Measurements from ENCODE around the gene PPP4R2. TPM values are rescaled to one million over a fixed set of nuclear protein-coding genes. Genes with fewer than 3 reads are reported as not detected.

PPP4R2 gene
- total RNA-seq, 1 donor from 2014 or later, result 49.1 TPM

DNA sequence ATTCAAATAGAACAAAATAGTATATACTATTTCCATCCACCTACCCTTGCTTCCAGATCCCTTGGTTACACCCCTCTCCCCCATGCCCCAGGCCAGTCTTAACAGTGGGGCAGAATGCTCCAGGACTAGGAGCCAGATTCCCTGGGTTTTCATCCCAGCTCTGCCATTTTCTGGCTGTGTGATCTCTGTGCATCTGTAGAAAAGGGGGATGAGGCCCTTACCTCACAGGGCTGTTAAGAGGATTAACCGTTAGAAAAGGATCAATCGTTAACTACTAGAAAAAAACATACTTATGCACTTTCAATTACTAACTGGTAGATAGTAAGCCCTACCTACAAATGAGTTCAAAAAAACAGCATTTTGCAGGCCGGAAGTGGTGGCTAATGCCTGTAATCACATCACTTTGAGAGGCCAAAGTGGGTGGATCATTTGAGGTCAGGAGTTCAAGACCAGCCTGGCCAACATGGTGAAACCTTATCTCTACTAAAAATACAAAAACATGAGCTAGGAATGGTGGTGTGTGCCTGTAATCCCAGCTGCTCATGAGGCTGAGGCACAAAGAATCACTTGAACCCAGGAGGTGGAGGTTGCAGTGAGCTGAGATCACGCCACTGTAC is 76.6 kb downstream of the PPP4R2 start:
- H3K4me1 ChIP-seq (ENCODE audit: control insufficient read depth in 3 of 3, insufficient read depth in 3 of 3, low read length in 3 of 3), result peaks cover 3 to 7% (median 6%) of the 10 kb centered on the region in 3 donors
- H3K27ac ChIP-seq (ENCODE audit: low read depth, low read length), result no peak overlapping the region
- no peaks in the 10 kb centered on the region for H3K9me3 ChIP-seq (ENCODE audit: control insufficient read depth in 3 of 3, low read length in 3 of 3)
- H3K9ac ChIP-seq (ENCODE audit: low read depth in 1 of 3, low read length in 3 of 3), result no peak overlapping the region
- H3K36me3 ChIP-seq (ENCODE audit: control insufficient read depth in 3 of 3, insufficient read depth in 3 of 3, low read length in 3 of 3), result no peaks in the 10 kb centered on the region
- H3K4me3 ChIP-seq (ENCODE audit: low read length in 3 of 3), result no peak overlapping the region
- H3K27me3 ChIP-seq (ENCODE audit: control insufficient read depth in 3 of 3, insufficient read depth in 3 of 3, low read length in 3 of 3), result no peaks in the 10 kb centered on the region

DNA sequence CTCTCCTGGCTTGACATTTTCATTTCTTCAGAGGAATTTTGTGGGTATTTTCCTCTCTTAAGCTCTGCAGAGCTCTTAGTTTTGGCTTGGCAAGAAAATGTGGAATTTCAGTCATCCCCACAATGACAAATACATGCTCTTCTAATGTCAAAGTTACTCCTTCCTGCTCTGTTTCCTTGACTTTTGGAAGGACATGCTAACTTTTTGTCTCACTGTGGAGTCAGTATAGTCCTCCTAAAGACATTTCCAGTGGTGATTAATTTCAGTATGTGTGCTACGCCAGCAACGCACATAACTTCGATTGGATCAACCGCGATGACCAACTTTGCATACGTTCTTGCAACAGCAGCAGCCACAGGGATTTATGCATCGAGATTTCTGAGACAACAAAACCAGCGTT is 78.2 kb downstream of the PPP4R2 start:
- Histone ChIP-seq H3K9ac (ENCODE audit: low read depth in 1 of 3, low read length in 3 of 3) (no peak overlapping the region), H3K27me3 (ENCODE audit: control insufficient read depth in 3 of 3, insufficient read depth in 3 of 3, low read length in 3 of 3) (no peaks in the 10 kb centered on the region), H3K4me3 (ENCODE audit: low read length in 3 of 3) (no peak overlapping the region), H3K36me3 (ENCODE audit: control insufficient read depth in 3 of 3, insufficient read depth in 3 of 3, low read length in 3 of 3) (no peaks in the 10 kb centered on the region), H3K27ac (ENCODE audit: low read depth, low read length) (no peak overlapping the region), H3K4me1 (ENCODE audit: control insufficient read depth in 3 of 3, insufficient read depth in 3 of 3, low read length in 3 of 3) (peaks cover 3 to 7% (median 6%) of the 10 kb centered on the region in 3 donors), H3K9me3 (ENCODE audit: control insufficient read depth in 3 of 3, low read length in 3 of 3) (no peaks in the 10 kb centered on the region)

DNA sequence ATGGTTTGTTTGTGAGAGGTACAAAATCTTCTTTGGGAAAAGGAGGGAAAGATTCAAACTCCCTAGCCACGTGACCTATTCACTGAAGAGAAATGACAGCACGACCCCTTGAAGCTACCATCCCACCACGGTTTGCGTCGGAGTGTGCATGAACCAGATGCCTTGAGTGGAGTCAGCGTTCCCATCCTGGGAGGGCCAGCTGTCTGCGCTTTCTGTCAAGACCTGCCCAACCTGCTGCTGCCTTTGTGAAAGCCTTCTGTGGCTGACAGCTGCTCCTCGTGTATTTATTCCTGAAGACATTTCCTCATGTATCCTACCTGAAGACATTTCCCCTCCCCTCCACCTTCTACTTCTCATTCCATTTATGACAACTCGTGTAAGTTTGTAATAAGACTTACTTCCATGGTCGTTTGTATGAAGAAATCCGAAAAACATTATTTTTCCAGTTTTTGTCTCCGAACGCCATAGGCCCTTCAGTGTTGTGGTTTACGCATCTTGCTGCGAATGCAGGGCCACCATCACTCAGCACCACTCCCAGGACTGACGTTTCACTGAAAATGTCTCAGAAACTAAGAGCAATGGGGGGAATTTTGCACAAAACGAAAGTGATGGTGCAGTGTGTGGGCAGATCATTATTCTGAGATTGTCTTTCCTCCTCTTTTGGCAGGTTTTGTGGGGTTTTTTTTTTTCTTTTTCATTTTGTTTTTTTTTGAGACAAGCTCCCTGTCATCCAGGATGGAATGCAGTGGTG is 83.8 kb downstream of the PPP4R2 start:
- Histone ChIP-seq H3K9me3 (ENCODE audit: control insufficient read depth in 3 of 3, low read length in 3 of 3) (no peaks in the 10 kb centered on the region), H3K9ac (ENCODE audit: low read depth in 1 of 3, low read length in 3 of 3) (no peak overlapping the region), H3K36me3 (ENCODE audit: control insufficient read depth in 3 of 3, insufficient read depth in 3 of 3, low read length in 3 of 3) (no peaks in the 10 kb centered on the region), H3K4me3 (ENCODE audit: low read length in 3 of 3) (no peak overlapping the region), H3K27me3 (ENCODE audit: control insufficient read depth in 3 of 3, insufficient read depth in 3 of 3, low read length in 3 of 3) (no peaks in the 10 kb centered on the region), H3K27ac (ENCODE audit: low read depth, low read length) (no peak overlapping the region), H3K4me1 (ENCODE audit: control insufficient read depth in 3 of 3, insufficient read depth in 3 of 3, low read length in 3 of 3) (no peaks in the 10 kb centered on the region)

DNA sequence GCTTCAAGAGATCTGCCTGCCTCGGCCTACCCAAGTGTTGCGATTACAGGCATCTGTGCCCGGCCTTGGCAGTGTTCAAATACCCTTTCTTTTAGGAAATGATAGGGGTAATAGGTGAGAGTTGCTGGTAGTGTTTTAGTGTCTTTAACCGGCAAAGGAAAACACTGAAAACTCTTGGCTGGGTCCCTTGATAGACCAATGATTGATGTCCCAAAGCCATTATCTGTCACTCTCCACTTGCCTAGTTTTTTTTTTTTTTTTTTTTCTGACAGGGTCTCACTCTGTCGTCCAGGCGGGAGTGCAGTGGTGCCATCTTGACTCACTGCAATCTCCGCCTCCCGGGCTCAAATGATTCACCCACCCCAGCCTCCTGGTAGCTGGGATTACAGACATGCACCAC is 84.5 kb downstream of the PPP4R2 start:
- Histone ChIP-seq H3K9ac (ENCODE audit: low read depth in 1 of 3, low read length in 3 of 3) (no peak overlapping the region), H3K27me3 (ENCODE audit: control insufficient read depth in 3 of 3, insufficient read depth in 3 of 3, low read length in 3 of 3) (no peaks in the 10 kb centered on the region), H3K27ac (ENCODE audit: low read depth, low read length) (no peak overlapping the region), H3K4me3 (ENCODE audit: low read length in 3 of 3) (no peak overlapping the region), H3K9me3 (ENCODE audit: control insufficient read depth in 3 of 3, low read length in 3 of 3) (no peaks in the 10 kb centered on the region), H3K36me3 (ENCODE audit: control insufficient read depth in 3 of 3, insufficient read depth in 3 of 3, low read length in 3 of 3) (no peaks in the 10 kb centered on the region), H3K4me1 (ENCODE audit: control insufficient read depth in 3 of 3, insufficient read depth in 3 of 3, low read length in 3 of 3) (no peaks in the 10 kb centered on the region)

DNA sequence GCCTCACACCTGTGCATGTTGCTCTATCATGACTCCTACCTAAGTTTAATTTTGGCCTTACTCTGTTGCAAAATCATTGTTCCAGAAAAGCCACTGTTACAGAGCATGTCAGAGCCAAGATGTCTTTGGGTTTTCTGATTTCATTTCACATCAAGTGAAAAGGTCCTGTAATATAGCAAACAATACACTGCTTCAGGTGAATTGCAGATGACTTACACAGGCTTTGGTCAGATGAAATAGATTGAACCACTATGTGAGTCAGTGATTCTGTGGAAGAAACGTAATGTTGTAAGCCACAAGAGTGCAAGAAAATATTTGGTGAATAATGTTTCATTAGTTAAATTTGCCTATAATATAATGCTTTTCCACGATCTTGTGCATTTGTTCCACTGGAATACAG is 87.6 kb downstream of the PPP4R2 start:
- H3K4me3 ChIP-seq (ENCODE audit: low read length in 3 of 3), result no peak overlapping the region
- H3K9ac ChIP-seq (ENCODE audit: low read depth in 1 of 3, low read length in 3 of 3), result no peak overlapping the region
- H3K36me3 ChIP-seq (ENCODE audit: control insufficient read depth in 3 of 3, insufficient read depth in 3 of 3, low read length in 3 of 3), result no peaks in the 10 kb centered on the region
- no peaks in the 10 kb centered on the region for H3K27me3 ChIP-seq (ENCODE audit: control insufficient read depth in 3 of 3, insufficient read depth in 3 of 3, low read length in 3 of 3)
- no peaks in the 10 kb centered on the region for H3K4me1 ChIP-seq (ENCODE audit: control insufficient read depth in 3 of 3, insufficient read depth in 3 of 3, low read length in 3 of 3)
- no peak overlapping the region for H3K27ac ChIP-seq (ENCODE audit: low read depth, low read length)
- H3K9me3 ChIP-seq (ENCODE audit: control insufficient read depth in 3 of 3, low read length in 3 of 3), result no peaks in the 10 kb centered on the region

DNA sequence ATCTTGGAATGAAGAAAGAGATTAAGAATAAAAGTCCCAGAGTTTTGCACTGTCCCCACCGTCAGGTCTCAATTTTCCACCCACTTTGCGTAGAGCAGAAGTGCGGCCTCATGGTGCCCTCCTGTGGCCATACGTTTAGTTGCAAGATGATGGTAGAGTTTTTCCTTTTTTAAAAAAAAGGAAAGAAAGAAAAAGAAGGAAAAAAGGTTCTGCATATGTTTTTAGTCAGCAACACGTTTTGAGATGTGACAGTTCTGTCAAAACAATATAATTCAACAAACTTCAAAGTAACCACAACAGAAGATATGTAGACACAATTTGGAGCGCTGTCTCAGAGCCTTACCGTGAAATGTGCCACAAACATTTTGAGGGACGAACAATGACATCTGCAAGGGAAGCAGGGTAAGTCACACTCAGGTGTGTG is 89.5 kb downstream of the PPP4R2 start:
- H3K4me1 ChIP-seq (ENCODE audit: control insufficient read depth in 3 of 3, insufficient read depth in 3 of 3, low read length in 3 of 3), result no peaks in the 10 kb centered on the region
- H3K4me3 ChIP-seq (ENCODE audit: low read length in 3 of 3), result no peak overlapping the region
- H3K27me3 ChIP-seq (ENCODE audit: control insufficient read depth in 3 of 3, insufficient read depth in 3 of 3, low read length in 3 of 3), result no peaks in the 10 kb centered on the region
- H3K36me3 ChIP-seq (ENCODE audit: control insufficient read depth in 3 of 3, insufficient read depth in 3 of 3, low read length in 3 of 3), result no peaks in the 10 kb centered on the region
- H3K9me3 ChIP-seq (ENCODE audit: control insufficient read depth in 3 of 3, low read length in 3 of 3), result no peaks in the 10 kb centered on the region
- no peak overlapping the region for H3K27ac ChIP-seq (ENCODE audit: low read depth, low read length)
- H3K9ac ChIP-seq (ENCODE audit: low read depth in 1 of 3, low read length in 3 of 3), result peak overlapping the region in 1 of 3 donors; percentile 10

DNA sequence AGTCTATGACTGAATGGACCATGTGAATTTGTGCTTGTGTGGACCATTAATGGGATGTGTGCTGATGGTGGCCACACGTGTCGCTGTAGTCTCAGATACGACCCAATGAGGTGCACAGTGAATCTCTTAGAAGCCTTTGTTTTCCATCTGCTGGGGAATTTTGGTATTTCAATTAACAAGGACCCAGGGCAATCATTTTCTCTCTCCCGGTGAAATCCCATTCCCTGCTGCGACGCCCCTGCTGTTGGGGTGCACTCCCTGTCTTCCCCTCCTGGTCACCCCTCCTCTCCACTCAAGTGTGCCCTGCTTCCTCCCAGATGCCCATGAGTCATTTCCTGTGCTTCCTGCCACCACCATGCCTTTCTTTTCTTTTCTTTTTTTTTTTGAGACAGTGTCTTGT is 97.5 kb downstream of the PPP4R2 start:
- Histone ChIP-seq H3K9ac (ENCODE audit: low read depth in 1 of 3, low read length in 3 of 3) (no peak overlapping the region), H3K9me3 (ENCODE audit: control insufficient read depth in 3 of 3, low read length in 3 of 3) (no peaks in the 10 kb centered on the region), H3K4me1 (ENCODE audit: control insufficient read depth in 3 of 3, insufficient read depth in 3 of 3, low read length in 3 of 3) (no peaks in the 10 kb centered on the region), H3K4me3 (ENCODE audit: low read length in 3 of 3) (no peak overlapping the region), H3K27ac (ENCODE audit: low read depth, low read length) (no peak overlapping the region), H3K36me3 (ENCODE audit: control insufficient read depth in 3 of 3, insufficient read depth in 3 of 3, low read length in 3 of 3) (no peaks in the 10 kb centered on the region), H3K27me3 (ENCODE audit: control insufficient read depth in 3 of 3, insufficient read depth in 3 of 3, low read length in 3 of 3) (no peaks in the 10 kb centered on the region)

DNA sequence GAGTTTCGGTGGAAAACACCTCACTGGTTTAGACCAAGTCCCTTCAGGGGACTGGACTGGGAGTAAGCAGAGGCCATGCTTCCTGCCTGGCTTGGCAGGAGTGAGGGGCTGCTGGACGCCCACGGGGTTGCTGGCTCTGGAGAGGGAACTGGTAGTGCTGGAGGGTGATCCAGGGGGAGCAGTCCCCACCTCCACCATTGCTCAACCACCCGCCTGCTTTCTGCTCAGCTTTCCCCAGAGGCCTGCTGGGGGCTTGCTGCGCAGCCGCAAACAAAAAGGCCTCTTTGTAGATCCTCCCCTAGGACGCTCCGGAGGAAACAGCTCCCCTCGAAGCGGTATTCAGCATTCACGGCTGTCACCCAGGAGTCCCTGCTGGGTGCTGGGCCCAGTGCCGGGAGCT is 98.3 kb downstream of the PPP4R2 start:
- Histone ChIP-seq H3K27me3 (ENCODE audit: control insufficient read depth in 3 of 3, insufficient read depth in 3 of 3, low read length in 3 of 3) (no peaks in the 10 kb centered on the region), H3K4me1 (ENCODE audit: control insufficient read depth in 3 of 3, insufficient read depth in 3 of 3, low read length in 3 of 3) (no peaks in the 10 kb centered on the region), H3K9me3 (ENCODE audit: control insufficient read depth in 3 of 3, low read length in 3 of 3) (no peaks in the 10 kb centered on the region), H3K36me3 (ENCODE audit: control insufficient read depth in 3 of 3, insufficient read depth in 3 of 3, low read length in 3 of 3) (no peaks in the 10 kb centered on the region), H3K27ac (ENCODE audit: low read depth, low read length) (no peak overlapping the region), H3K4me3 (ENCODE audit: low read length in 3 of 3) (no peak overlapping the region), H3K9ac (ENCODE audit: low read depth in 1 of 3, low read length in 3 of 3) (no peak overlapping the region)

DNA sequence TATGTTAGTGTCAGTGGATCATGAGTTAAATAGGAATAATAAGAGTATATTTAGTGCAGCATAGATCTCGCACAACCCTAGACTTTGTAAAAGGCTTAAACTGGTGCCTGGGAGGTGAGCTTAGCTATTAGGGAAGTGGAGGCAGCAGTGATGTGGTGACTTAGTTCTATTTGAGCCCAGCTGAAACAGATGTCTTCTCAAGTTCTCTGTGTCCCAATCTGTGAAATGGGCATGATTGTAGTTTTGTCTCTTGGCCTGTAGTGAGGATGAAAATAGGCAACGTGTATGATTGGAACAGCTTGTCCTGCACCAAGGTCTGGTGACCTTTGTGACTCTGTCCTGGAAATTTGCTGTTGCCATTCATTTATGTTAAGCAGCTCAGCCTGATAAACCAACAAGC is 99.6 kb downstream of the PPP4R2 start:
- Histone ChIP-seq H3K4me1 (ENCODE audit: control insufficient read depth in 3 of 3, insufficient read depth in 3 of 3, low read length in 3 of 3) (no peaks in the 10 kb centered on the region), H3K9ac (ENCODE audit: low read depth in 1 of 3, low read length in 3 of 3) (no peak overlapping the region), H3K27me3 (ENCODE audit: control insufficient read depth in 3 of 3, insufficient read depth in 3 of 3, low read length in 3 of 3) (no peaks in the 10 kb centered on the region), H3K9me3 (ENCODE audit: control insufficient read depth in 3 of 3, low read length in 3 of 3) (no peaks in the 10 kb centered on the region), H3K4me3 (ENCODE audit: low read length in 3 of 3) (no peak overlapping the region), H3K27ac (ENCODE audit: low read depth, low read length) (no peak overlapping the region), H3K36me3 (ENCODE audit: control insufficient read depth in 3 of 3, insufficient read depth in 3 of 3, low read length in 3 of 3) (no peaks in the 10 kb centered on the region)

DNA sequence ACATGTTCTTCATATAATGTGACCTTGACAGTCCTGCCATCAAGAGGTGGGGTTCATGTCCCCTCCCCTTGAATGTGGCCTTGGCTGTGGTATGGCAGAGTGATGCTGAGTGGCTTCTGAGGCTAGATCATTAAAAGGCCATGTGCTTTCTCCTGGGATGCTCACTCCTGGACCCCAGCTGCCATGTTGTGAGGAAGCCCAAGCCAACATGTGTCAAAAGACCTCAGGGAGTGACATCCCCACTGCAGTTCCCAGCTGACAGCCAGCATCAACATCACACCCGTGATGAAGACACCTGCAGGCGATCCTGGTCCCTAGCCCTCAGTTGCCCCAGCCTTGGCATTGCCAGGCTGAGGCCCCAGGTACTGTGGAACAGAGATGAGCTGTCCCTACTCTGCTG is 101.4 kb downstream of the PPP4R2 start:
- H3K27ac ChIP-seq (ENCODE audit: low read depth, low read length), result no peak overlapping the region
- H3K36me3 ChIP-seq (ENCODE audit: control insufficient read depth in 3 of 3, insufficient read depth in 3 of 3, low read length in 3 of 3), result no peaks in the 10 kb centered on the region
- H3K4me3 ChIP-seq (ENCODE audit: low read length in 3 of 3), result no peak overlapping the region
- no peaks in the 10 kb centered on the region for H3K9me3 ChIP-seq (ENCODE audit: control insufficient read depth in 3 of 3, low read length in 3 of 3)
- no peak overlapping the region for H3K9ac ChIP-seq (ENCODE audit: low read depth in 1 of 3, low read length in 3 of 3)
- no peaks in the 10 kb centered on the region for H3K27me3 ChIP-seq (ENCODE audit: control insufficient read depth in 3 of 3, insufficient read depth in 3 of 3, low read length in 3 of 3)
- no peaks in the 10 kb centered on the region for H3K4me1 ChIP-seq (ENCODE audit: control insufficient read depth in 3 of 3, insufficient read depth in 3 of 3, low read length in 3 of 3)

Measured in skeletal muscle tissue (tissue), 4 donors.